T-helper 1 cell treated with Interleukin-12 subunit alpha and Interleukin-12 subunit beta and Interleukin-4 antibody, amounts not matched to agents 30 ng/mL and 1 ng/mL, for 36 hours (primary cell): Measurements from ENCODE around the gene BTN1A1. TPM values are rescaled to one million over a fixed set of nuclear protein-coding genes. Genes with fewer than 3 reads are reported as not detected.

Experiments
- intact Hi-C: fragments of 100-400 bp; cut with micrococcal nuclease; formaldehyde crosslinking; loops from one replicate; pipeline ENCODE4 v1.15.1; 2024
- total RNA-seq: library from RNA; stranded (reverse); gene quantifications from 2 replicates; pipeline ENCODE4 v1.2.3, GENCODE V29; 2022

The BTN1A1 gene
- total RNA-seq, 1 donor from 2014 or later = not detected

DNA sequence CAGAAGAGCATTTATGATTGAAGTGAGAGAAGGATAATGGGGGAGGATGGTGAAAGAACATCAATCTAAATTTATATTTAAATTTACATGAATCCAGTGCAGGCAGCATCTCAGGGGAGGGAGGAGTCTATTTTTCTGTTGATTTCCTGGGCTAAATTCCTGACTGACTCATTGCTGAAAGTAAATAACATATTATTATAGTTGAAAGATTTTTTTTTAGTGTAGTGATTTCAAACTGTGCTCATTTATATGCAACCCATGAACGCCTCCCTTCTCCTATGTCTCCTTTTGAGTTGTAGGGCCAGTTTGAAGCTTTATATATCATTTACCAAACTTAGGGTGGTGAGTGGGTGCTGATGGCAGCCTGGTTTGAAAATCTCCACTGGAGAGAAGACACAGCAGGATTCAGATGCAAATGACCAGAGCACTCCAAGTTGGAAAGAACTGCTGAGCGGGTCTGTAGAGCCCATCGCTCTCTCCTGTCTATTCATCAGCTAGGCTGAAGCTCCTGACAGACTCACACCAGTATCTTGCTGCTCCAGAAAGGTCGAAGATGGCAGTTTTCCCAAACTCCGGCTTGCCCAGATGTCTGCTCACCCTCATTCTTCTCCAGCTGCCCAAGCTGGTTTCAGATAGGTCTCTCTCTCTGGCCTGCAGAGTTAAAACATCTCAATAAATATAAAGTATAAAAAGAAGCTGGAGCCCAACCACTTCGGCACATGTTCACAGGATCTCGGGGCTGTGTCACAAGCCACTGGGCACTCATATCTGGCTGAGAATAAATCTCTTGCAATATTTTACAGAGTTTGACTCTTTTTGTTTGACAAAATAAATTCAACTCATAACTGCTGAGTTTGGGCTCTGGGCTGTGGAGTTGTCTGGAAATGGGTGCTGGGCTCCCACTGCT, 24.0 kb upstream of the BTN1A1 start:
- intact Hi-C loops = no loop called here

DNA sequence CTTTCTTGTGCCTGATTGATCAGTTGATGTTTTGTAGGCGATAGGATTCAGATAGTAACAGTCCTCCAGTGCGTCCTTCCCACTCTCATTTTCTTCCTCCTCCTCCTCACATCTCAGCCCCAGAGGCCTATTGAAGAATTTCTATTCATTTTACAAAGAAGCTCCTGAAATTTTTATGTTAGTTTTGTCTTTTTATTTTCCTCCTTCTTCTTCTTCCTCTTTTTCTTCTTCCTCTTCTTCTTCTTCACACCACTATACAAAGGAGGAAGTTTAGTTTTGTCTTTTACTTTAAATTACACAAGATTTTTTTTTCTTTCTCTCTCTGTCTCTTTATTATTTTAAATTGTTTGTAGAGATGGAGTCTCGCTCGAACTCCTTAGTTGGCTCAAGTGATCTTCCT, 23.2 kb upstream of the BTN1A1 start:
- intact Hi-C loops = no loop called here

DNA sequence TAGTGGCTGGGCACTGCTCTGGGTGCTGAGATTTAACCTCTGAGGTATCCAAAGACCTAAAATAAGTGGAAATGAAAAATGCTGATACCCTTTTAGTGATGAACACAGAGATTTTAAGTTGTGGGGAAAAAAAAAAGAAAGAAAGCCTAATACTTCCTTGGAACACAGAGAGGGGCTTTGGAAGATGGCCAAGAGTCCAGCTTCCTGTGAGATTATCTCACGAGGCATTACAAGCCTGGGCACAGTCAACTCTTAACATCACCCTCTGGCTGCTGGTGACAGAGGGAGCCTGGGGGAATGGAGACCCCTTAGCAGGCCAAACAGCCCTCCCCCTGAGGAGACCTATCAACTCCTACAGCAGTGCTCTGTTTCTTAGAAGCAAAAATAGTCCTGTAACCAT, 22.7 kb upstream of the BTN1A1 start:
- intact Hi-C loops = no loop called here

DNA sequence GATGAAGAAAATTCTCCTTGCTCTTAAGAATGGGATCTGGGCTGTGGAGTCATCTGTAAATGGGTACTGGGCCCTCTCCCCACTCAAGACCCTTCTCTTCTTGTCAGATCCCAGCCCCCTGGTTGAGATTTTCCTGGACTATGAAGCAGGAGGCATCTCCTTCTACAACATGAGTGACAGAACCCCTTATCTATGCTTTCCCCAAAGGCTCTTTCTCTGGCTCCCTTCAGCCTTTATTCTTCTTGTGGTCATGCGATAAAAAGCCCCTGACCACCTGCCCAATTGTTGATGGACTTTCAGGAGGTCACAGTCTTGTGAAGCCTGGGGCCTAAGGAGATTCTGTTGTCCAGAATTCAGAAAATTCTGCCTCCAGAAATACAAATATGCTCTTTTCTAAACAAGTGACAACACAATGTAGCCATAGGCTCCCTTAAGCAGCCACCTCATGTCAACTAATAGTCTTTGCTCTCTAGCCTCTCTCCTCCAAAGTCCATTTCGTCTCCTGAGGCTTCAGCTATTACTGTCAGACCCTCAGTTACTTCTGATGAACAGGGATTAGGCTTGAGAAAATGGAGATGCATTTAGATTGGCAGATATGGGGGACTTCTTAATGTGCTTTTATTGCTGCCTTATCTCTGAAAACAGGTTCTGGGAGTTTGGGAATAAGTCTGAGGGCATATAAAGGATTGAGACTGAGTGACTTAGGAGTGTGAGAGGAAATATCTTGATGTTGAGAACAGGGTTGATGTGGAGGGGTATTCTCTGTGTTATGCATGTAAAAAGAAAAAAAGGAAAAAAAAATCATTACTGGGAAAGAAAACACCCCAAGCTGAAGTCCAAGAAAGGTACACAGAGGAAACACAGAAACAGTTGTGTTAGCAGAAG, 21.8 kb upstream of the BTN1A1 start:
- intact Hi-C loops = no loop called here

DNA sequence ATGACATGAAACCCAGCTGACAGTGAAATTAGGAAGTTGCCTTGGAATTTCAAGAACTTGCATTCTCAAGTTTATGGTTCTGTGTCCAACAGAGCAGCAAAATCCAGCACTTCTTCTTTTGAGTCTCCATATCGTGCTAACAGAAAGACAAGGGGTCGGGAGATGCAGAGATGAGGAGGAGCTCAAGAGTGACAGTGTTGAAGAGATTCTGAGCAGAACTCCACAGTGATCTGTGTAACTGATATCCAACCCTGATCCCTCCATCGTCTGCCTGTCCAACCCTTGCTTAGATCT, 21.2 kb upstream of the BTN1A1 start:
- intact Hi-C loops = no loop called here

DNA sequence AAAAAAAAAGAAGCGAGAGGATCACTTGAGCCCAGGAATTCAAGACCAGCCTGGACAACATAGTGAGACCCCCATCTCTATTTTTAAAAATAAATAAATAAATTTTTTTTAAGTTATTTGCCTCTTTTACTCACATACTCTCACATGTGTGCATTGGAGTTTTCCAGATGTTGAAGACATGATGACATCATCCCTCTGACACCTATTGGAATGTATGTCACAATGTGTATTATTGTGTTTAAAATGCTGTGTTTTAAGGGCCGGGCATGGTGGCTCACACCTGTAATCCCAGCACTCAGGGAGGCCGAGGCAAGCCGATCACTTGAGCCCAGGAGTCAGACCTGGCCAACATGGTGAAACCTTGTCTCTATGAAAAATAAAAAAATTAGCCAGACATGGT, 17.8 kb upstream of the BTN1A1 start:
- intact Hi-C loops = no loop called here

DNA sequence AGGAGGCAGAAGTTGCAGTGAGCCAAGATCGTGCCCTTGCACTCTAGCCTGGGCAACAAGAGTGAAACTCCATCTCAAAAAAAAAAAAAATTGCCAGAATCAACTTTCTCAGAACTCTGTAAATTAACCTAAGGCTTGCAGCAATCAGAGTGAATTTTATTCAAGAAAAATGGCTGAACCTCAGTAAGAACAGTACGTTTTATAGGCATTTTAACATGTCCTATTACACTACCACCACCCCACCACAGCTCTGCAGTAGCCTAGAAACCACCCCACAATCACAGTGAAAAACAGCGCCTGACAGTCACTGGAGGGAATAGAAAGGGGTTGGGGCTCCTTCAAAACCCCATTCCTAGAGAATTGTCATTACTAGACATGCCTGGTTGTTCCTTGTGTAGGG, 16.4 kb upstream of the BTN1A1 start:
- intact Hi-C loops = no loop called here

DNA sequence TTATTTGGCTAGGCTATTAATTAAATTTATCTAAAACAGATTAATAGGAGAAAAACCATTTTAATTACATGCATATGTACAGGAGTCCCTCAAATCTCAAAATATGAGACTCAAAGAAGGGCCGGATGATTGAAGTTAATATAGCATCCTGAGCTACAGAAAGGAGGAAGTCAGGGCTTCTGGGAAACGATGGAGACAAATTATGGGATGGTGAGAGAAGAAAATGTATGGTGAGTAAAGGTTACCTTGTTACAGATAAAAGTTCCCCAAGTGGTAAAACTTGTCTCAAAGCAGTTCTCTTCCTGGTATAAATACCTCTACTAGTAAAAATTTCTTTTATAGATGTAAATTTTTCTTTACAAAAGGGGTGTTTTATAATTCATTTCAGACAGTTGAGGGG, 15.9 kb upstream of the BTN1A1 start:
- intact Hi-C loops = no loop called here

DNA sequence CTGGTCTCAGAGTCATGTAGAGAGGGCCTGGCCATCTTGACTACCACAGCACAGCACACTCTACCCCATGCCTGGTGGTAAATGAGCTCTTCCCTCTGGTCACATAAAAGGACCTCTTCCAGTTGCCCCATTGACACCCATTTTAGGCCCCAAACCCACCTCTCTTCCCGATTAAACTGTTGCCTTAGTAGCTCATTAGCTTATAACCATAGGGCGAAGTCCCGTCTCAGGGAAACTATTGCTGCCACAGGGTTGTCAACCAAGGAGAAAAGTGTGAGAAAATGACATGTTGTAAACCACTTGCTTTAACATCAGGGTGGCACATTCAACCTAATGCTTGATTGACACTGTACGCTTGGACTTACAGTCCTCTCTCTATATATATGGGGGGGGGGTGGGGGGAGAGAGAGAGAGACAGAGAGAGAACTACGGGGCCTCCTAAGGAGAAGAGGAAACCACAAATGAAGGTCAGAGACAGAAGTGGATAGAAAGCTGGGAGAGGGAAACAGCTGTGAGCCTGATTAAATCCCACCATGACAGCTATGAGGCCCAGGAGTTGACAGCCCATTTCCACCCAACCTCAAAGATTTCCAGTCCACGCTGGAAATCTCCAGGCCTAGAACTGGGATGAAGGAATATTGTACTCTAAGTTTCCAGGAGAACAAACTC, 14.9 kb upstream of the BTN1A1 start:
- intact Hi-C loops = no loop called here

DNA sequence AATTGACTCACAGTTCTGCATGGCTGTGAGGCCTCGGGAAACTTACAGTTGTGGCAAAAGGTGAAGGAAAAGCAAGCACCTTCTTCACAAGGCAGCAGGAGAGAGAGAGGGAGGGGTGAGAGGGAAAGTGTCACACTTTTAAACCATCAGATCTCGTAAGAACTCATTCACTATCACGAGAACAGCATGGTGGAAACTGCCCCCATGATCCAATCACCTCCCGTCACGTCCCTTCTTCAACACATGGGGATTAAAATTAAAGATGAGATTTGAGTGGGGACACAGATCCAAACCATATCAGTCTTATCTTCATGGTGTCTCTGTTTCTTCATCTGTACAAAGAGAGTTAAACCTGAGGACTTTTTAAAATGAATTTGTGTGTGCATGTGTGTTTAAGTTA, 13.7 kb upstream of the BTN1A1 start:
- intact Hi-C loops = no loop called here

DNA sequence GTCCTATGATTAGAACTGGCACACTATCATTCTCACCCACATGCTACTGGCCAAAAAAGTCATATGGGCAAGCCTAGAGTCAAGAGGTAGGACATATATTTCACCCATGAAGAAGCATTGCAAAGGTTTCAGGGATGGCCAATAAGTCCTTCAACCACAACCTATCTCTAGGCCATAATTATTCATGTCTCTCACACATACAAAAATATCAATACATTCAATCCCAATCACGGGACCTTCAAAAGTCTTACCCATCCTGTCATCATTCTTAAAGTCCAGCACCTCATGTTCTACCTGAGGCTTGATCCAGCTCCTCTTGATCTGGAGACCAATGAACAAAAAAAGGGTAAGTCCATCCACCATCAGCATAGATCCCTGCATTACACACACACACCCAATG, 12.6 kb upstream of the BTN1A1 start:
- intact Hi-C loops = no loop called here

DNA sequence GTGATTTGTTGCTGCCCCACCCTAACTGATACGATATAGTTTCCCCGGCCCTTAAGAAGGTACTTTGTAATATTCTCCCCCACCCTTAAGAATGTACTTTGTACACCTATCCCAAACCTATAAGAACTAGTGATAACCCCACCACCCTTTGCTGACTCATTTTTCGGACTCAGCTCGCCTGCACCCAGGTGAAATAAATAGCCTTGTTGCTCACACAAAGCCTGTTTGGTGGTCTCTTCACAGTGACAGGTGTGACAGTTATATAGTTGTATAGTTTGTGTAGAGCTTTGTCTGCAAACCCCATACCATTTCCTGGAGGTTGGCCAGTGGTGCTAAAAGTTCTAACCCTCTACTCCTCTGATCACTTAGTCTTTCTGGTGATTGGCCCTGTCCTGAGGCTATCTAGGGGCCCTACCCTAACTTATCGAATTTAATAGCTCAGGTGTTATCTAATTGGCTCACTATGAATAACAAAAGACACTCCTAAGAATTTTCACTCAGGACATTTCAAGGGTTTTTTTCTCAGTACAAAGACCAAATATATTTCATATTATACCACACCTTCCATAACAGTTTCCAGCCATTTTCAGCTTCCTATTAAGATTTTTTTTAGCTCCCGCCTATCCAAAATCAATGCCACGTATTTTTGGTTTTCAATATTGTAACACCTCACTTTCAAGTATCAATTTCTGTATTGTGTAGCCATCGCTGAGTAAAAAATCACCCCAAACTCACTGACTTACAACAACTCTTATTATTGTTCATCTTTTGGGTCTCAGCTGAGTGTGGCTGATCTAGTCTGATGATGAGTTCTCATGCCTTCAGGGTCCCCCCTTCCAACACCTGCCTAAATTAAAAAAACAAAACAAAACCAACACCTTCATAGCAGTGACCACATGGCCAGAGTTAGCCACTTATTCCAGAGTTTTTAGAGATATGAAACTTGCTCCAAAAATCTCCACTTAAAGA, 9.8 kb upstream of the BTN1A1 start:
- intact Hi-C loops = no loop called here

DNA sequence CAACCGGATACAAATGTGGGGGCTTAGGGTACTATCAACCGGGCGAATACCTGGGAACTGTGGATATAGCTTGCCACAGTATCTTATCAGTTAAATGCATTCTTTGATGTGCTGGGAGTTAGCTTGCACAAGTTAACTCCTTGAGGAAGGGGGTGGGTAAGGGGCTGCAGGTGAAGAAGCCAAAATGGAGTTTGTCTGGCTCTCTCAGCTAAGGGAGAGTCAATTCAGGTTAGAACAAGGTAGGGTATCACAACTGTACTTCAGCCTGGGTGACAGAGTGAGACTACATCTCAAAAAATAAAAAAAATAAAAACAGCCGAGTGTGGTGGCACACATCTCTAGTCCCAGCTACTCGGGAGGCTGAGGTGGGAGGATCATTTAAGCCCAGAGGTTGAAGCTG, 8.5 kb upstream of the BTN1A1 start:
- intact Hi-C loops = no loop called here

DNA sequence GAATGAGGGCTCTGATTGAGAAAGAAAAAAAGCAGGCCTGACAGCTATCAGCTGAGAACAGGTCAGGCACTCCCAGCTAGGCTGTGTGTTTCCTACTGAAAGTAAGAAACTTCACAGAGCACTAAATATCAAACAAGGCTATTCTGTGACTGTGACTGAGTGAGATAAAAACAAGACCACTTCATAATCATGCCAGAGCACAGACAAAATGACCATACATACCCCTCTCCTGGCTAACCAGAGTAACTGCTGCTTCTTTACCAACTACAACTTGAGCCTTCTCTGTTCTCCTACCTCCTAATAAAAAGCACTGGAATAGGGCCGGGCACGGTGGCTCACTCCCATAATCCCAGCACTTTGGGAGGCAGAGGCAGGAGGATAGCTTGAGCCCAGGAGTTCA, 6.8 kb upstream of the BTN1A1 start:
- intact Hi-C loops = loop anchor here (1.0 kb wide), 1 partner anchor 152 kb away; no protein-coding TSS in a partner anchor

DNA sequence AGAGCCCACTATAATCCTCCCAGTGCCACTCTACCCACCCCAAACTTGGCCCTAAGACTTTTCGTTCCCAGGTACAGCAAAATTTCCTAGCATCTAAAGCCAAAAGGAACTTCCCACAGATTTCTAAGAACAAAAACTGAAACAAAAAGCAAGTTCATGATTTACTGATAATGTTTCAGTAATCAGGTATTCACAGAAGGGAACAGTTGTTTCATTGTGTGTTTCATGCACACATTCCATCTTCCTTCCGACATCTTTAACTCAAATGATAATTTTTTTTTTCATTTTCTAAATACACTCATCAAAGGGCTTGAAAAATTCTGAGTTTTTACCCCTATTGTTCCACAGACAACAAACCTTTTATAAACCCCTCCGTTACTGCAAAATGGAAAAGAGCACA, 6.0 kb upstream of the BTN1A1 start:
- intact Hi-C loops = no loop called here

DNA sequence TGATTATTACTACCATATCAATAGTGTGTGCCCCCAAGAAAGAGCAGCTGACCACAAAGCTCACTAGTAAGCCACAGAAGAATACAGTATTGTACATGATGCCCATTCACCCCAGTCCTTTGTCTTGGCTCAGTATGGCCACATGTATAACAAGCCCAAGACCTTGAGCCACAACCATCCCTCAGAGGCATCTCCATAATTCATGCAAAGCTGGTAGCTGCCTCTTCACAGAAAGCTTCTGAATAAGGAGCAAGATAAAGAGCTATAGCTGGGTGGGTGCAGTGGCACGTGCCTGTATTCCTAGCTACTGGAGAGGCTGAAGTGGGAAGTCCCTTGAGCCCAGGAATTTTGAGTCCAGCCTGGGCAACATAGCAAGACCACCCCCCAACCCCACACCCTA, 4.8 kb upstream of the BTN1A1 start:
- intact Hi-C loops = no loop called here

DNA sequence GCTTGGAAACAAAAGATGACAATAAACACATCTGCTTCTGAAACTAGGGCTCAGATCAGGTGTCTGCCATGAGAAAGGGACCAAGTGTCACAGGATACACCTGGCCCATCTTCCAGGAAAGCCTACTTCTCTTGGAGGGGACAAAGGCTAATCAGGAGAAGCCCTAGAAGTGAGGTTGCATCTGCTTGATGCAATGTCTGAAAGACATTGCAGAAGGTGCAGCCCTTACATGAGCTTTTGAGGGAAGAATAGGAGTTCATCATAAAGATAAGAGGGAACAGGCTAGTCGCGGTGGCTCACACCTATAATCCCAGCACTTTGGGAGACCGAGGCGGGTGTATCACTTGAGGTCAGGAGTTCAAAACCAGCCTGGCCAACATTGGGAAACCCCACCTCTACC, 2.5 kb upstream of the BTN1A1 start:
- intact Hi-C loops = no loop called here

DNA sequence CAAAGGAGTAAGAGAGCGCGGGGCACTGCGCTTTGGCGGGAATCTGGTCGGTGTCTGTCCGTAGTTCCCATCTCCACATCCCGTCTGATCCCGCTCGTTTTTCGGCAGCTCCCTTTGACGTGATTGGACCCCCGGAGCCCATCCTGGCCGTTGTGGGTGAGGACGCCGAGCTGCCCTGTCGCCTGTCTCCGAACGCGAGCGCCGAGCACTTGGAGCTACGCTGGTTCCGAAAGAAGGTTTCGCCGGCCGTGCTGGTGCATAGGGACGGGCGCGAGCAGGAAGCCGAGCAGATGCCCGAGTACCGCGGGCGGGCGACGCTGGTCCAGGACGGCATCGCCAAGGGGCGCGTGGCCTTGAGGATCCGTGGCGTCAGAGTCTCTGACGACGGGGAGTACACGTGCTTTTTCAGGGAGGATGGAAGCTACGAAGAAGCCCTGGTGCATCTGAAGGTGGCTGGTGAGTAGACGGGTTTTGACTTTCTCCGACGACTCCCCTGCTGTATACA, 1.4 kb downstream of the BTN1A1 start:
- intact Hi-C loops = loop anchor here (2.0 kb wide), 1 partner anchor 19 kb away; no protein-coding TSS in a partner anchor

DNA sequence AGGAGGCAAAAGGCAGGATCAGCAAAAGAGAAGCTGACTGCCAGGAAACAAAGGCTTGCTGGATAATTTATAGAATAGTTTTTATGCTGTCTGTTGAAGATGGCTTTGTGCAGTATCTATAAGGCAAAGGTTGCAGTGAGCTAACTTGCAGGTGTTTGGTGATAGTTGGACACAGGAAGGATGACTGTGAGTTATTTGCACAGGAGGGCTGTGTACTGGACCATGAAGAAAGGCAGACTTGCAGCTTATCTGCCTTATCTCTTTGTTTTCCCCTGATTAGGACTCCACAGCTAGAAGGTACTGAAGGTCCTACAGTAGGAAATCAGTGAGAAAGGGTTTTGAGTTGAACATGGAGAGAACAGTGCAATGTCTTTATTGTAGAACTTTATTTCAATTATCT, 2.1 kb downstream of the BTN1A1 start:
- intact Hi-C loops = no loop called here

DNA sequence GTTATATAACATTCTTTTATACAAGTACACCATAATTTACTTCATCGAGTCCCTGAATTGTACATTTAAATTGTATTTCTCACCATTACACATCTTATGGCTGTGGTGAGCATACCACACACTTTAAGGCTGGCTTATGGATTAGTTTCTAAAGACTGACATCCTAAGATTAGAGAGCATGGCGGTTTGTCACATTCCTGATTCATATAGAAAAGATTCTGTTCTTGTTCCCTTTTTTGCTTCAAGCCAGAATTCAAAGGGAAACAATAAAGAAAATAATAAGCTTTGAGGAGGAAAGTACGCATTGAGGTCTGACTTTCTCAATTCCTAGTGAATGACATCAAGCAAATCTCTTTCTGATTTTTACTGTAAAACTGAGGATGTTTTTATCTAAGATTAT, 2.5 kb downstream of the BTN1A1 start:
- intact Hi-C loops = no loop called here

DNA sequence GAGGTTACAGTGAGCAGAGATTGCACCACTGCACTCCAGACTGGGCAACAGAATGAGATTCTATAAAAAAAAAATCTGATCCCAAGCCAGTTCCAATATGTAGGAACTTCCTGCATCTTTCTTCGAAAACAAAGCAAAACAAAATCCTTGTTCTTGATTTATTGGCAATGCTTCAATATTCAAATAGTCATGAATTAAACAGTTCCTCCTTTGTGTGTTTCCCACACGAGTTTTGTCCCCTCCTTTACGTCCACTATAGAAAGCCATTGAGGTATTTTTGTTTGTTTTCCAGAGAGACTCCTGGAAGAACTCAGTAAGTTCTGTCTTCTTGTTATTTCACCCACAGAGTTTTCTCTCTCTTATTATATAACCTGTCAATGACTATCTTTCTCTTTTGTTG, 7.6 kb downstream of the BTN1A1 start:
- intact Hi-C loops = no loop called here
